GM21381 (cell line): Measurements from ENCODE around the gene PPP1R9A.

ENCODE experiments used
- ATAC-seq: cut with Tn5 transposase; IDR thresholded peaks from one replicate; pipeline ENCODE4 v1.9.1; 2021; ENCODE audit warnings: mild to moderate bottlenecking, moderate library complexity; ENCODE audit not compliant: unreplicated experiment

Gene PPP1R9A

GRCh38 chr7:95250571-95250970 lies 343.2 kb downstream of the PPP1R9A start:
- ATAC-seq, result no peak

- ATAC-seq, result no peak
Measured at GRCh38 chr7:95251966-95252365, 344.6 kb downstream of the PPP1R9A start.

GRCh38 chr7:95253986-95254385 lies 346.6 kb downstream of the PPP1R9A start:
- ATAC-seq, result no peak

- no peak for ATAC-seq
Measured at GRCh38 chr7:95255691-95256090, 348.3 kb downstream of the PPP1R9A start.

- no peak for ATAC-seq
Measured at GRCh38 chr7:95261895-95262415, 354.6 kb downstream of the PPP1R9A start.

GRCh38 chr7:95262875-95263274 lies 355.5 kb downstream of the PPP1R9A start:
- no peak for ATAC-seq

GRCh38 chr7:95263785-95264362 lies 356.5 kb downstream of the PPP1R9A start:
- ATAC-seq, result no peak

GRCh38 chr7:95264363-95264891 lies 357.0 kb downstream of the PPP1R9A start:
- ATAC-seq, result no peak

GRCh38 chr7:95265634-95266033 lies 358.2 kb downstream of the PPP1R9A start:
- ATAC-seq, result no peak

- ATAC-seq, result no peak
Measured at GRCh38 chr7:95267754-95268153, 360.4 kb downstream of the PPP1R9A start.

- ATAC-seq, result no peak
Measured at GRCh38 chr7:95269640-95270039, 362.2 kb downstream of the PPP1R9A start.

- ATAC-seq, result no peak
Measured at GRCh38 chr7:95276114-95276513, 368.7 kb downstream of the PPP1R9A start.

GRCh38 chr7:95279417-95279816 lies 372.0 kb downstream of the PPP1R9A start:
- no peak for ATAC-seq

- no peak for ATAC-seq
Measured at GRCh38 chr7:95286096-95286495, 378.7 kb downstream of the PPP1R9A start.

GRCh38 chr7:95290166-95290830 lies 382.9 kb downstream of the PPP1R9A start:
- no peak for ATAC-seq

GRCh38 chr7:95295397-95295796 lies 388.0 kb downstream of the PPP1R9A start:
- ATAC-seq, result no peak

GRCh38 chr7:95296456-95296855 lies 389.1 kb downstream of the PPP1R9A start:
- no peak for ATAC-seq

GRCh38 chr7:95297041-95297440 lies 389.6 kb downstream of the PPP1R9A start:
- ATAC-seq, result no peak

GRCh38 chr7:95298091-95298490 lies 390.7 kb downstream of the PPP1R9A start:
- ATAC-seq, result no peak

- ATAC-seq, result no peak
Measured at GRCh38 chr7:95303013-95303905, 395.9 kb downstream of the PPP1R9A start.

GRCh38 chr7:95304990-95305389 lies 397.6 kb downstream of the PPP1R9A start:
- no peak for ATAC-seq
